DND-41 (cell line): Measurements from ENCODE around the gene MYH9.

ENCODE experiments used
- EZH2 ChIP-seq: IDR thresholded peaks from 3 replicates; pipeline ENCODE4 v1.6.1; 2012; ENCODE audit warnings: borderline replicate concordance, low read depth, mild to moderate bottlenecking, moderate library complexity, low read length, inconsistent platforms; ENCODE audit not compliant: severe bottlenecking
- TF ChIP-seq, protein P1 (sequence below): IDR thresholded peaks from 2 replicates; pipeline ENCODE4 v1.5.1; 2012; ENCODE audit warnings: borderline replicate concordance, low read length, moderate library complexity, mild to moderate bottlenecking; ENCODE audit not compliant: poor library complexity, severe bottlenecking; ENCODE audit errors: extremely low read depth

DNA sequence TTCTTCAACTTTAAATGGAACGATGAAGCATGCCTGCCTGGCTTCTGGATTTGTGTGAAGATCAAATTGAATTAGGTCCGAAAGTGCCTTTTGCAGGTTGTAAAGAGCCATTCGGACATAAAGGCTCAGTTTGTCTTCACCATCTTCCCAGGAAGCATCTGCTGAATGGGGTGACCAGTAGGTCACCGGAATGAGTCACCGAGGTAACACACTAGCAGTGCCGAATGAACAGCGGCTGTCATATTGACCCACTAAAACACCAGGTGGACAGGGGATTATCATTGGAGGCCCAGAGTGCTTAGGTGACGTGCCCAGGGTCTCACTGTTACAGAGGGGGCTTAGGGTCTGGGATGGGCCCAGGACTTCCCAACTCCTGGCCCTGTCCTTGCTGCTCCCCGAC, 43.1 kb upstream of the MYH9 start:
- TF ChIP-seq EZH2: no peak
- TF ChIP-seq, protein P1, sequence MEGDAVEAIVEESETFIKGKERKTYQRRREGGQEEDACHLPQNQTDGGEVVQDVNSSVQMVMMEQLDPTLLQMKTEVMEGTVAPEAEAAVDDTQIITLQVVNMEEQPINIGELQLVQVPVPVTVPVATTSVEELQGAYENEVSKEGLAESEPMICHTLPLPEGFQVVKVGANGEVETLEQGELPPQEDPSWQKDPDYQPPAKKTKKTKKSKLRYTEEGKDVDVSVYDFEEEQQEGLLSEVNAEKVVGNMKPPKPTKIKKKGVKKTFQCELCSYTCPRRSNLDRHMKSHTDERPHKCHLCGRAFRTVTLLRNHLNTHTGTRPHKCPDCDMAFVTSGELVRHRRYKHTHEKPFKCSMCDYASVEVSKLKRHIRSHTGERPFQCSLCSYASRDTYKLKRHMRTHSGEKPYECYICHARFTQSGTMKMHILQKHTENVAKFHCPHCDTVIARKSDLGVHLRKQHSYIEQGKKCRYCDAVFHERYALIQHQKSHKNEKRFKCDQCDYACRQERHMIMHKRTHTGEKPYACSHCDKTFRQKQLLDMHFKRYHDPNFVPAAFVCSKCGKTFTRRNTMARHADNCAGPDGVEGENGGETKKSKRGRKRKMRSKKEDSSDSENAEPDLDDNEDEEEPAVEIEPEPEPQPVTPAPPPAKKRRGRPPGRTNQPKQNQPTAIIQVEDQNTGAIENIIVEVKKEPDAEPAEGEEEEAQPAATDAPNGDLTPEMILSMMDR: no peak
